Activated B cell treated with CpG ODN at 0.5 μM for 24 hours (primary cell): ENCODE measurements around the gene SSH2. TPM values are rescaled to one million over a fixed set of nuclear protein-coding genes. Genes with fewer than 3 reads are reported as not detected.

Experiments used
- ATAC-seq: fragments of 200-7000 bp; cut with Tn5 transposase; one replicate; pipeline ENCODE4 v1.10.0; 2021; ENCODE audit warnings: low read depth, mild to moderate bottlenecking, moderate library complexity
- CTCF ChIA-PET: fragments of 350-600 bp; sonication (Branson Sonifier 250); formaldehyde crosslinking; loops from one replicate; lab custom pipeline; 2021; ENCODE audit warnings: antibody characterized with exemption; lab: Charles Lee
- POLR2A ChIA-PET: fragments of 350-600 bp; sonication (Branson Sonifier 250); formaldehyde crosslinking; loops from one replicate; lab custom pipeline; 2021; ENCODE audit warnings: antibody characterized with exemption; lab: Charles Lee
- DNase-seq: peaks from one replicate; pipeline ENCODE4 v3.0.0; 2022
- H3K27ac Mint-ChIP-seq: one replicate; pipeline ENCODE4 v1.8.0; 2020; ENCODE audit warnings: mixed read lengths
- H3K27me3 Mint-ChIP-seq: one replicate; pipeline ENCODE4 v1.8.0; 2021; ENCODE audit warnings: mixed read lengths
- H3K36me3 Mint-ChIP-seq: one replicate; pipeline ENCODE4 v1.8.0; 2021; ENCODE audit warnings: low read depth, mixed read lengths
- H3K4me1 Mint-ChIP-seq: one replicate; pipeline ENCODE4 v1.8.0; 2021; ENCODE audit warnings: mixed read lengths
- H3K4me3 Mint-ChIP-seq: one replicate; pipeline ENCODE4 v1.8.0; 2020; ENCODE audit warnings: mild to moderate bottlenecking, mixed read lengths
- H3K9me3 Mint-ChIP-seq: one replicate; pipeline ENCODE4 v1.8.0; 2020; ENCODE audit warnings: mixed read lengths
- intact Hi-C: fragments of 100-400 bp; cut with micrococcal nuclease; formaldehyde crosslinking; loops from one replicate; pipeline ENCODE4 v1.15.1; 2024
- total RNA-seq: library from RNA; stranded (reverse); gene quantifications from 2 replicates; pipeline ENCODE4 v1.2.3, GENCODE V29; 2022
- TF ChIP-seq, protein P1 (sequence below): fragments of 200-600 bp; IDR thresholded peaks from one replicate; pipeline ENCODE4 v1.8.0; 2022; ENCODE audit warnings: antibody characterized with exemption, mild to moderate bottlenecking

The SSH2 gene
- total RNA-seq, 1 donor from 2014 or later = 95.7 TPM

DNA sequence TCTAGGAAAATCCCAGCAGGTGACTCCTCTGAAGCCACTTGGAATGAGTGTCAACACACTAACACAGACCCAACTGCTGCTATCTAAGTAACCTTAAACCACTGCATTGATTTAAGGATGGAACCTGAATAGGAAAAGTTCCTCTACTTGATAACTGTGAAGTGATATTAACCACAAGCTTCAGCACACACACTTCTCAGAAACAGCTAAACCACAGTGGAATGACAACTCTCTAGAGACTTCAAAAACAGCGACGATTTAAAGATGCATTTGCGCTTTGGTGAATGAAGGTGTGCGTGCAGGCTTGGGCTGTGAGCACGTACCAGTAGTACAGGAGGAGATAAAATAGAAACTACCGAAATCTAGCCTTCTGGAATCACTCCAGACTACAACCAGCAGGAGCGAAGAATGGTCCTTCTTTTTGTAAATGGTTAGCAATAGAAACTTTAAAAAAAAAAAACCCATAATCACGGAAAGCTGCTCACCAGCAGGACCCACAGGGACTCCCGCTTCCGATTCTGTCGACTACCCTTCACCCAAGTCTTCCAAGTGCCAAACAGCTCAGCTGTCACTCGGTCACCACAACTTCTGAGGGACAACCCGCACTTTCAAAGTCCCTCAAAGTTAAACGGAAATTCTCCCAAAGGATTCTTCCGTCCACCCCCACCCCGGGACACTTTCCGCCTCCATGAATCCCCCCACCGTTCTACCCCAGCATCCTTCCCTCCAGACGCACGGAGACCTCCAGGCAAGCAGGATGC lies 169.6 kb downstream of the SSH2 start:
- DNase-seq (no peak), ATAC-seq (peak; percentile 58)
- POLR2A ChIA-PET = interaction anchor here (0.6 to 3.7 kb wide), 30 partner anchors 10 to 200 kb away, joined by 3 to 86 read pairs (median 7); partner anchors contain the start of genes GIT1 and SSH2
- Mint-ChIP-seq H3K36me3 (peaks cover 28% of the 10 kb centered on the region), H3K4me1 (peaks cover 43% of the 10 kb centered on the region), H3K9me3 (no peaks in the 10 kb centered on the region), H3K4me3 (peak overlapping the region; percentile 93), H3K27me3 (no peaks in the 10 kb centered on the region), H3K27ac (peak overlapping the region; percentile 91)
- CTCF ChIA-PET = interaction anchor here (0.7 to 2.6 kb wide), 12 partner anchors 14 to 171 kb away, joined by 3 to 13 read pairs (median 4); no protein-coding TSS in a partner anchor
- TF ChIP-seq, protein P1, sequence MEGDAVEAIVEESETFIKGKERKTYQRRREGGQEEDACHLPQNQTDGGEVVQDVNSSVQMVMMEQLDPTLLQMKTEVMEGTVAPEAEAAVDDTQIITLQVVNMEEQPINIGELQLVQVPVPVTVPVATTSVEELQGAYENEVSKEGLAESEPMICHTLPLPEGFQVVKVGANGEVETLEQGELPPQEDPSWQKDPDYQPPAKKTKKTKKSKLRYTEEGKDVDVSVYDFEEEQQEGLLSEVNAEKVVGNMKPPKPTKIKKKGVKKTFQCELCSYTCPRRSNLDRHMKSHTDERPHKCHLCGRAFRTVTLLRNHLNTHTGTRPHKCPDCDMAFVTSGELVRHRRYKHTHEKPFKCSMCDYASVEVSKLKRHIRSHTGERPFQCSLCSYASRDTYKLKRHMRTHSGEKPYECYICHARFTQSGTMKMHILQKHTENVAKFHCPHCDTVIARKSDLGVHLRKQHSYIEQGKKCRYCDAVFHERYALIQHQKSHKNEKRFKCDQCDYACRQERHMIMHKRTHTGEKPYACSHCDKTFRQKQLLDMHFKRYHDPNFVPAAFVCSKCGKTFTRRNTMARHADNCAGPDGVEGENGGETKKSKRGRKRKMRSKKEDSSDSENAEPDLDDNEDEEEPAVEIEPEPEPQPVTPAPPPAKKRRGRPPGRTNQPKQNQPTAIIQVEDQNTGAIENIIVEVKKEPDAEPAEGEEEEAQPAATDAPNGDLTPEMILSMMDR = no peak
- intact Hi-C loops = loop anchor here (1.0 to 2.0 kb wide), 9 partner anchors 11 to 194 kb away; partner anchors contain the start of genes ABHD15 and GIT1

DNA sequence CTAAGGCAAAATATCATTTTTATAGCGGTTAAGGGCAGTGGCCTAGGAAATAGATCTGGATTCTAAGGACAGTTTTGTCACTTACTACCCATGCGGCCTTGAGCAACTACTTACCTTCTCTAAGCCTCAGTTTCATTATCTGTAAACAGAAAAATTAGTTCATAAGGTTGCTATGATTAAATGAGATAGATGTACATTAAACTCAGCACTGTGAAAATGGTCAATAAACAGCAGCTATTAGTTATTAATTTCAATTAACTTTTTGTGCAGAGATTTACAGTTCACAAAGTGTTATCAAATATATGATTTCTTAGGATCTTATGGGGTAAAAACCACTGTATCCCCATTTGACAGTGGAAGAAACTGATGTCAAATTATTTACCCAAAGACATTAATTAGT lies 171.8 kb downstream of the SSH2 start:
- TF ChIP-seq, protein P1 = no peak
- Mint-ChIP-seq H3K9me3 (no peaks in the 10 kb centered on the region), H3K27ac (peak overlapping the region; percentile 91), H3K4me1 (peaks cover 60% of the 10 kb centered on the region), H3K27me3 (no peaks in the 10 kb centered on the region), H3K36me3 (peaks cover 33% of the 10 kb centered on the region), H3K4me3 (peak overlapping the region; percentile 73)
- no peak for ATAC-seq
- intact Hi-C loops = no loop called here
- ChIA-PET CTCF (interaction anchor here (2.6 kb wide), 1 partner anchor 119 kb away, joined by 13 read pairs; no protein-coding TSS in a partner anchor), POLR2A (interaction anchor here (1.3 to 1.8 kb wide), 3 partner anchors 35 to 52 kb away, joined by 4 to 11 read pairs (median 8); no protein-coding TSS in a partner anchor)
- DNase-seq = no peak

DNA sequence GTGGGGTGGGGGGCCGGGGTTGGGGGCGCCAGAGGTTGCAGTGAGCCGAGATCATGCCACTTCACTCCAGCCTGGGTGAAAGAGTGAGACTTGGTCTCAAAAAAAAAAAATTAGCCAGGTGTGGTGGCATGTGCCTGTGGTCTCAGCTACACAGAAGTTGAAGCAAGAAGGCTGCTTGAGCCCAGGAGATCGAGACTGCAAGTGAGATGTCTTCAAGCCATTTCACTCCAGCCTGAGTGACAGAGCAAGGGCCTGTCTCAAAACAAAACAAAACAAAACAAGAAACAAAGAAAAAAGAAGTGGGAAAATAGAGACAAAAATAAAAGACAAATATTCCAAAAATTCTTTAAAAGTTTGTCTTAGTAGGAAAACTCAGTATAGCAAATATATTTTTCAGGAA lies 172.2 kb downstream of the SSH2 start:
- H3K9me3 Mint-ChIP-seq = no peaks in the 10 kb centered on the region
- POLR2A ChIA-PET = interaction anchor here (1.3 to 1.8 kb wide), 4 partner anchors 35 to 52 kb away, joined by 4 to 11 read pairs (median 10); no protein-coding TSS in a partner anchor

DNA sequence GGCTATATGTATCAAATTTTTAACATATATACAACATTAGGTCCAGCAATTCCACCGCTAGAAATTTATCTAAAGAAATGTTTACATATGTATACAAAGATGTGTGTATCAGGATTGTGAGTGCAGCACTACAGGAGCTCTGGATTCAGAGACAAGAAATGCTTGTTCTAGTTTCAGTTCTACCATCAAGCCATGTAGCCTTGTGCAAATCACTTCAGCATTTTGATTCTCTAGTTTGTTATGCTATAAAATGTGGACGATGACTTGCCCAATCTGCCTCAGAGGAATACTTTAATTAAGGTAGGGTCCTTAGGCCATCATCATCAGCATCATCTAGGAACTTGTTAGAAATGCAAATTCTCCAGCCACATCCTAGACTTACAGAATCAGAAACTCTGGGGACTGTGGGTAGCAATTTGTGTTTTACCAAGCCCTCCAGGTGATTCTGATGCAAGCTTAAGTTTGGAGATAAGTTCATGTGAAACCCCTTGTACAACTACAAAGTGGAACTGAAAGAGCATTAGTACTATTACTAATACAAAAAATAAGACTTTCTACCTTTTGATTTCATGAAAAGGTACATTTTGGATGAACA lies 176.1 kb downstream of the SSH2 start:
- TF ChIP-seq, protein P1 = no peak
- peak; percentile 80 for ATAC-seq
- ChIA-PET CTCF (interaction anchor here (1.0 to 1.4 kb wide), 2 partner anchors 9 to 114 kb away, joined by 3 read pairs; no protein-coding TSS in a partner anchor), POLR2A (interaction anchor here (0.6 to 3.5 kb wide), 14 partner anchors 9 to 128 kb away, joined by 3 to 29 read pairs (median 4); no protein-coding TSS in a partner anchor)
- Mint-ChIP-seq H3K9me3 (no peaks in the 10 kb centered on the region), H3K27me3 (no peaks in the 10 kb centered on the region), H3K36me3 (peaks cover 33% of the 10 kb centered on the region), H3K4me1 (peaks cover 58% of the 10 kb centered on the region), H3K27ac (peak overlapping the region; percentile 77), H3K4me3 (peak overlapping the region; percentile 5)
- no peak for DNase-seq
- intact Hi-C loops = loop anchor here (1.0 to 2.0 kb wide), 3 partner anchors 13 to 48 kb away; no protein-coding TSS in a partner anchor

More for the DNA sequence above, 172.2 kb downstream of the SSH2 start:
- Mint-ChIP-seq H3K27me3 (no peaks in the 10 kb centered on the region), H3K4me3 (peak overlapping the region; percentile 73), H3K27ac (peak overlapping the region; percentile 91), H3K4me1 (peaks cover 61% of the 10 kb centered on the region), H3K36me3 (peaks cover 33% of the 10 kb centered on the region)
- ATAC-seq (no peak), DNase-seq (no peak)
- CTCF ChIA-PET = interaction anchor here (1.3 kb wide), 1 partner anchor 76 kb away, joined by 4 read pairs; no protein-coding TSS in a partner anchor
- TF ChIP-seq, protein P1 = no peak
- intact Hi-C loops = no loop called here
